Placental pericyte (primary cell): ENCODE results near the gene ERICH3. TPM values are rescaled to one million over a fixed set of nuclear protein-coding genes. Genes with fewer than 3 reads are reported as not detected.

Experiments used
- total RNA-seq: library from RNA; depleted of rRNA; stranded (reverse); fragments of >200 nt; gene quantifications from 2 replicates; pipeline ENCODE4 v1.2.3, GENCODE V29; 2012

Gene ERICH3
- total RNA-seq = not detected in 2 replicates

GRCh38 chr1:74673351-74674111, at the start of gene ERICH3:
TSS of gene ERICH3 (minus strand) at chr1:74673792. CDS start at chr1:74673519, 273 bp downstream.

Other genes starting within 250 kb of the ERICH3 start
- not detected in 2 replicates for gene LRRC53, start 161.2 kb downstream of the ERICH3 start, total RNA-seq
- 34.8 and 43.8 TPM in 2 replicates for gene CRYZ, start 59.3 kb upstream of the ERICH3 start, total RNA-seq
- 11.4 and 19.2 TPM in 2 replicates for gene TYW3, start 59.4 kb upstream of the ERICH3 start, total RNA-seq